ENCODE data around the gene API5.

Gene API5

DNA sequence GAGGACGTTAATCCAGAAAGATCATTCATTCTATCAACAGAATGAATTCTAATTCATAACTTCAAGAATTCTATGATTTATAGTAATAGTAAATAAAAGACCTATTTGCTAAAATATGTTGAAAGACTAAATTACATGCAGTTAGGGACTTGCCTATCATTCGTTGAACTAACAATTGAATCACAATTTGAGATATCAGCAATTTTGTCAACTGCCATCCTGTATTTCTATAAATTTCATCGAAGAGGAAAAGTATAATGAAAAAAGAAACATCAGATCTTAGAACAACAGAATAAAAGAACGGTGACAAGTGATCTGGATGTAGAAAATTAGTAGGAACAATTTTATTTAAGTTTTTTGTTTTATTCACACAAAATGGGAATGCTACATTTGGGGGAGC is 42.5 kb downstream of the API5 start:
- H3K9me3 ChIP-seq, result no peaks in the 10 kb centered on the region
- H3K27ac ChIP-seq, result no peak overlapping the region
- peaks cover 4% of the 10 kb centered on the region for H3K27me3 ChIP-seq
- H3K36me3 ChIP-seq, result no peaks in the 10 kb centered on the region
- TF ChIP-seq, protein P1, sequence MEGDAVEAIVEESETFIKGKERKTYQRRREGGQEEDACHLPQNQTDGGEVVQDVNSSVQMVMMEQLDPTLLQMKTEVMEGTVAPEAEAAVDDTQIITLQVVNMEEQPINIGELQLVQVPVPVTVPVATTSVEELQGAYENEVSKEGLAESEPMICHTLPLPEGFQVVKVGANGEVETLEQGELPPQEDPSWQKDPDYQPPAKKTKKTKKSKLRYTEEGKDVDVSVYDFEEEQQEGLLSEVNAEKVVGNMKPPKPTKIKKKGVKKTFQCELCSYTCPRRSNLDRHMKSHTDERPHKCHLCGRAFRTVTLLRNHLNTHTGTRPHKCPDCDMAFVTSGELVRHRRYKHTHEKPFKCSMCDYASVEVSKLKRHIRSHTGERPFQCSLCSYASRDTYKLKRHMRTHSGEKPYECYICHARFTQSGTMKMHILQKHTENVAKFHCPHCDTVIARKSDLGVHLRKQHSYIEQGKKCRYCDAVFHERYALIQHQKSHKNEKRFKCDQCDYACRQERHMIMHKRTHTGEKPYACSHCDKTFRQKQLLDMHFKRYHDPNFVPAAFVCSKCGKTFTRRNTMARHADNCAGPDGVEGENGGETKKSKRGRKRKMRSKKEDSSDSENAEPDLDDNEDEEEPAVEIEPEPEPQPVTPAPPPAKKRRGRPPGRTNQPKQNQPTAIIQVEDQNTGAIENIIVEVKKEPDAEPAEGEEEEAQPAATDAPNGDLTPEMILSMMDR (IDR thresholded peaks at IDR 0.05), result no peak
- H3K4me3 ChIP-seq (ENCODE audit: low read depth in 1 of 2, low read length in 1 of 2), result no peak overlapping the region
- peaks cover 8 to 10% of the 10 kb centered on the region in 2 experiments for H3K4me1 ChIP-seq (ENCODE audit: control insufficient read depth in 1 of 2, insufficient read depth in 1 of 2, low read depth in 1 of 2, low read length in 1 of 2)

DNA sequence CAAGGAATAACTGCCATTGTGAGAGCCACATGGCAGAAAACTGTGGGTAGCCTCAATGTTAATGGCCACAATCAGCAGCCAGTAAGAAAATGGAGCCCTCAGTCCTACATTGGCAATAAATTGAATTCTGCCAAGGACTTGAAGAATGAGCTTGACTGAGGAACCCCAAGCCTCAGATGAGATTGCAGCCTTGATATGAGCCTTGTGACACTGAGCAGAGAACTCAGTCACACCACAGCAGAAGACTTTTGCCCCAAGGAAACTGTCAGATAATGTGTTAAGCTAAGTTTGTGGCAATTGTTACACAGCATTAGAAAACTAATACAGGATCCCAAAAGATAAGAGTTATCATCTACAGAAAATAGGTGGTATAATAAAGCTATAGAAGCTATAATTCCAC is 44.5 kb downstream of the API5 start:
- no peaks in the 10 kb centered on the region for H3K9me3 ChIP-seq
- TF ChIP-seq, protein P1 (IDR thresholded peaks at IDR 0.05), result no peak
- peaks cover 4% of the 10 kb centered on the region for H3K27me3 ChIP-seq
- peaks cover 20 to 21% of the 10 kb centered on the region in 2 experiments for H3K4me1 ChIP-seq (ENCODE audit: control insufficient read depth in 1 of 2, insufficient read depth in 1 of 2, low read depth in 1 of 2, low read length in 1 of 2)
- H3K27ac ChIP-seq, result no peak overlapping the region
- no peak overlapping the region for H3K4me3 ChIP-seq (ENCODE audit: low read depth in 1 of 2, low read length in 1 of 2)
- H3K36me3 ChIP-seq, result no peaks in the 10 kb centered on the region

DNA sequence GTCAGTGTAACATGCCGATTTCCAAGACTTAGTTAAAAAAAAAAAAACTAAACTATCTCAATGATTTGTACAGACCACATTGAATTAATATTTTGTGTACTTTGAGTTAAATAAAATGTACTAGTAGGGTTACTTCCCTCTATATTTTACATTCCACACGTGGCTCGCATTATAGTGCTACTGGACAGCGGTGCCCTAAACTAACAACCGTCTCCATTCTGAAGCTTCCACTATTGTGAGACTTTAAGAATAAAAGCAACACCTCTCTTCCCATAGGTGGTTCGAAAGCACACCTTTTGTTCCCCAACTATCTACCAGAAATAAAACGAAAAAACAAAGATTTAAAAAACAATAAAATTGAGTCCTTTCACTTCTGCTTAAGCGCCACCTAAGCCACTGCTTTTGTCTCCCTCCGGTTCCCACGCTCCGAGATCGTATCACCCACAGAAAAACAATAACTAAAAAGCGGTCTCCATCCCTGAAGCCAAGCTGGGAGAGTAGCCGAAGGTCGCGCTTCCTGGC is 46.5 kb downstream of the API5 start:
- Histone ChIP-seq H3K36me3 (no peaks in the 10 kb centered on the region), H3K27ac (peak overlapping the region; percentile 85), H3K4me3 (ENCODE audit: low read depth in 1 of 2, low read length in 1 of 2) (peak overlapping the region; percentile 78 to 96), H3K27me3 (peaks cover 4% of the 10 kb centered on the region), H3K4me1 (ENCODE audit: control insufficient read depth in 1 of 2, insufficient read depth in 1 of 2, low read depth in 1 of 2, low read length in 1 of 2) (peaks cover 20 to 21% of the 10 kb centered on the region in 2 experiments), H3K9me3 (no peaks in the 10 kb centered on the region)
- TF ChIP-seq, protein P1 (IDR thresholded peaks at IDR 0.05), result no peak

DNA sequence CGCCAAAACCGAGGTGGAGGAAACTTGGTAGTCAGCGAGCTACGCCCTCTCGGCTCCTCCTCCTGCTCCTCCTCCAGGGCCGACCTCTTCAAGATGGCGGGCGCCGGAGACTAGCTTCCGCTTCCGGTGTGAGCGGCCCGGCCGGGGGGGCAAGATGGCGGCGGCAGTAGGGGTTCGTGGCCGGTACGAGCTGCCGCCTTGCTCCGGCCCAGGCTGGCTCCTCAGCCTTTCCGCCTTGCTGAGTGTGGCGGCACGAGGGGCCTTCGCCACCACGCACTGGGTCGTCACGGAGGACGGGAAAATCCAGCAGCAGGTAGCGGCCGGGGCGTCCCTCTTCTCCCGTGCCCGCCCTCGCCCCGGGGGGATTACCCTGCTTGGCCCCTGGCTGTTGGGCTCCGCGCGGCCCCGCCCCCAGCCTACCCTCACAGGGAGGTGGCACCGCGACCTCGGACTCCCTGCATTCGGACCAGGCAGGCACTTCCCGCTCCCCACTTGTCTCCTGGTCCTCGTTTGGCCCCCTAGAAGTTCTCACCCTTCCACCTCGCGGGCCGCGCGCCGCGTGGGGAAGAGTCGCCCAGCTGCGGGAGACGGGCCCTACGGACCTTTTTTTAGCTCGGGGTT is 47.1 kb downstream of the API5 start, which contains the start of gene TTC17:
TTC17 (plus strand) TSS at position 120 of the 621 bp plus-strand sequence; CDS start at position 155, 35 bp downstream.
- Histone ChIP-seq H3K4me3 (ENCODE audit: low read depth in 1 of 2, low read length in 1 of 2) (peak within 1 kb of the TSS; percentile 78 to 96), H3K27me3 (peaks cover 4% of the 10 kb centered on the region), H3K9me3 (no peaks in the 10 kb centered on the region), H3K36me3 (no peaks in the 10 kb centered on the region), H3K4me1 (ENCODE audit: control insufficient read depth in 1 of 2, insufficient read depth in 1 of 2, low read depth in 1 of 2, low read length in 1 of 2) (peaks cover 20 to 21% of the 10 kb centered on the region in 2 experiments), H3K27ac (peak within 1 kb of the TSS; percentile 85)
- TF ChIP-seq, protein P1 (IDR thresholded peaks at IDR 0.05), result peak; percentile 20

DNA sequence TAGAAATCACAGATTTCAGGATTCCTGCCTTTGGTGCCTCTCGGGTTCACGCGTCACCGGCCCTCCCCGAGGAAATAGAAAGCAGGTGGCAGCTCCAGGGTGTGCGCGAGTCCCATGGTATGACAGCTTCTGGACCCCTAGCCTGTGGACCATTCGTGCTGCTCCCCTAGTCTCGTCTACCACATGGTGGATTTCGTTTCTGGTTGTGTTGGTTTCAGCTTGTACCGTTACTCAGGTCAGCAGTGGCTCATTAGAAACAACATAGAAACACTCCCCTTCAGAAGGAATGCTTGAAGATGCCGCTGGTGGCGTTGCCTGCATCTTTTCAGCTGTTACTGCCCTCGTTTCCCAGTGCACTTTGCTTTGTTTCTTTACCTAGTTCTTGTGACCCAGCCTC is 47.6 kb downstream of the API5 start:
- H3K4me3 ChIP-seq (ENCODE audit: low read depth in 1 of 2, low read length in 1 of 2), result peak overlapping the region; percentile 78 to 96
- TF ChIP-seq, protein P1 (IDR thresholded peaks at IDR 0.05), result no peak
- H3K9me3 ChIP-seq, result no peaks in the 10 kb centered on the region
- no peaks in the 10 kb centered on the region for H3K36me3 ChIP-seq
- peaks cover 4% of the 10 kb centered on the region for H3K27me3 ChIP-seq
- peak overlapping the region; percentile 85 for H3K27ac ChIP-seq
- H3K4me1 ChIP-seq (ENCODE audit: control insufficient read depth in 1 of 2, insufficient read depth in 1 of 2, low read depth in 1 of 2, low read length in 1 of 2), result peaks cover 20 to 21% of the 10 kb centered on the region in 2 experiments
